GM18508 (cell line): ENCODE measurements around the gene TNFRSF4.

Source experiments
- ATAC-seq: cut with Tn5 transposase; IDR thresholded peaks from one replicate; pipeline ENCODE4 v1.9.1; 2021; ENCODE audit warnings: moderate number of reproducible peaks; ENCODE audit not compliant: insufficient read depth, unreplicated experiment

TNFRSF4 gene

DNA sequence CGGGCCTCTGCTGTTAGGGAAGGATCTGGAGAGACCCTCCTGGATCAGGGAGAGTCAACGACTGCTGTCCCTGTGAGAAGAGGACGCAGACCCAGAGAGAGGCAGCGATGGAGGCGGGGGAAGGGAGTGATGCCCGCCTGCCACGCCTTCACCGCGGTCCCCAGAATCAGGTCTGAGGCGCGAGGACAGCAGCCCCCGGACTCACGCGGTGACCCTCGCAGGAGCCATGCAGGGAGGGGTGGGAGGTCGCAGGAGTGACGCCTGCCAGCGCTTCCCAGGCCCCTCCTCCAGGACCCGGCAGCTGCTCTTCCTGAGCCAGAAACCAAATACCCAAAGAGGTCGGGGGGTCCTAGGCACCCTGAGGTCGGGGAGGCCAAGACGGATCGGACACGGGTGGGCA is 6.2 kb upstream of the TNFRSF4 start:
- no peak for ATAC-seq

DNA sequence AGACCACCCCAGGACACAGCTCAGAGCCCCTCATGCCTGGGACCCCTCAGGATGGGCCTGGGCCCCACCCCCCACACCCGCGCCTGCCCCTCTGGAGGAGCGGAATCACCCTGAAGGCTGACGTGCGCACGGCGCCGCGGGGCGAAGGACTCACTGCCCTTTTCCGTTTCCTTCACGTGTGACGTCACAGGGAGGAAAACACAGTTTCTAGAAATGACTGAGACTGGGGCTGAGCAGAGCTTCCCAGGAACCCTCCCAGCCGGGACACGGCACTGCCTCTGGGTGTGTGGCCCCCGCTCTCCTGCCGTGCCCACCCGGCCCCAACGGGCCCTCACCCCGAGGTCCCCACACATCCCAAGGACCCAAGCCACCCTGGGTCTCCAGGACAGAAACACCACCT is 5.4 kb upstream of the TNFRSF4 start:
- no peak for ATAC-seq

DNA sequence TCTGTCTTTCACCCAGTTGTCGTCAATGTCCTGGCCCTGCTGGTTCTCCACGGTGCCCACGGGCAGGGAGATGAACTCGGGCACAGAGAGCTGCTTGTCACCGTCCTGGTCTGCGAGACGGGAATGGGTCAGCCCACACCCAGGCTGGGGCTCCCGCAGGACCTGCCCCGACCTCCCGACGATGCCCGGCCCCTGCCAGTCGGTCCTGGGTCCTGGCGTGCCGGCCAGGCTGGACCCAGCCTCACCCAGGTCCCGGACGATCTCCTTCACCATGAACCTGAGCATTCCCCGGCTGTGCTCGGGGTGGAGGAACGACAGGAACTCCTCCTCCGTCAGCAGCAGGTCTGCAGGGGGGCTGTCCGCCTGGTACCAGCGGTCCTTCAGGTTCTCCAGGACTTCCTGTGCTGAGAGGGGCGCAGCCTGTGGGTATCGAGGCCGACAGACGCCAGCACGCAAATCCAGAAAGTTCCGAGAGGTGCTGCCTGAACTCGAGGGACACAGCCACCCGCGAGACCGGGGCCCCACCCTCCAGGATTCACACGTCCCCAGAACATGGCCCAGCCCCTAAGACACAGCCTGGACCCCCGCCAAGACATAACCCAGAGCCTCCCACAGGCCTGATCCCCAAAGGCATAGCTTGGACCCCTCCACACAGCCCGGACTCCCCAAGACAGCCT is 4.7 kb upstream of the TNFRSF4 start:
- ATAC-seq, result no peak

DNA sequence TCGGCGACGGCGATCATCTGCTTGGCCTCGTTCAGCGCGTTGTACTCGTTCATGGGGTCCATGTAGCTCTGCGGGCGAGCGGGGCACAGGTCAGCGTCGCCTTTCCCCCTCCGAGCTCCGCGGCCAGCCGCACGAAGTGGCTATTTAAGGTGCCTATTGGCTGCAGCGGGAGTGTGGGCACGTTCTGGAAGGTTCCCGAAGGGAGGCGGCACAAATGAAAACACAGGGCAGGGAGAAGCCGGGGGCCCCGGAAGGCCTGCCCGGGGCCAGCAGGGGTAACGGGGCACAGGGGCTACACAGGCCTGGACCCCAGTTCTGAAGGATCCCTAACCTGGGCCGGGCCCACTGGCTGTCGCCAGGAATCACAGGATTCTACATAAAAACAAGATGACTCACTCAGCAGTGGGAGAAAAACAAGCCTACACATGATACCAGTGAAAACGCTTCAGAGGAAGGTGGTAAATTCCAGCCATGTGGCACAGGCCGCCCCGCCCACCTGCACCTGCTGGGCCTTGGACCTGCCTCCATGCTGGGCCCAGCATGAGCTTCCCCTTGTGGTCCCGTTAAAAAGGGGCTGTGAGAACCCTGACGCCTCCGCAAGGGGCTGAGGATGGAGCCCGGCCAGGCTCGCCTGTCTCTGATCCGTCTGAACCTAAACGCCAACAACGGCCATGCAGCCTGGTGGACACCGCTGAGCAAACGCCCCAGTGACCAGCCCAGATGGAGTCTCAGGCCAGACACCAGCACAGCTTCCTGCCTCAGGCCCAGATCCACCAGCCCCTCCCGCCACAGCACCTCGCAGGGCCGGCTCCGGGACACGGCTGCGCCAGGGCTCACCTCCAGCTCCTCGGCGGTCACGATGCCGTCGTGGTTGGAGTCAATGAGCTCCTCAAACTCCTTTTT is 3.9 kb upstream of the TNFRSF4 start:
- ATAC-seq, result no peak

DNA sequence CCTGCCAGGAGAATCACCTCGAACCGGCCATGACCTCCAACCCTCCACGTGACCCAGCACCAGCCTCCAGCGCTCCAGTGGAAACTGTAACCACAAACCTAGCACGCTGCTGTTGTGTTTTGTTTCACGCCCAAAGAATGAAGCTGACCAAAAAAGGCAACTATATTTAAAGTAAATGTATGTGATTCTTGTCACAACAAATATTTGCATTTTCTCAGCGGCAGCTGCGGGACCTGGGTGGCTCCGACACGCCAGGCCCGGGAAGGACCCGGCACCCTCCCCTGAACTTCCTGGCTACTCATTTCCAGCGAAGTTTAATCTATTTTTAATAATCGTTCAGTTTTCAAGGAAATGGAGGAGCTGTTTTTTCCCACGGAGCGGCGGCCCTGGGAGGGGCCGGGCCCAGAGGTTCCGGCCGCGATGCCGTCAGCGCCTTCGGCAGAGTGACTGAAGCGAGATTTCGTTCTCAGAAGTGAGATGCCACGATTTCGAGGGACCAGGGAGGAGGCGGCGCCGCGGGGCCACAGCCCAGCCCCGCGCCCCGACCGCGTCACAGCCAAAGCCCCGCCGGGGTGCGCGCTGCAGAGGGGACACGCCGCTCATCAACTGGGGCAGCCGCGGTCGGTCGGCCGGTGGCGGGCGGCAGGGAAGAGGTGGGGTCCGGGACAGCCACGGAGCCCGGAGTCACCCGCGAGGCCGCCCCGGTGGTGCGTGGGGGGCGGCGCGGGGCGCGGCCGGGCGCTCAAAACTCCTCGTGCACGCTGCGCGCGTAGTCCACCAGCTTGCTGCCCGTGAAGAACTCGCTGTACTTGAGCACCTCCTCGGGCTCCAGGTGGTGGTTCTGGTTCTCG is 3.0 kb upstream of the TNFRSF4 start:
- ATAC-seq, result no peak

DNA sequence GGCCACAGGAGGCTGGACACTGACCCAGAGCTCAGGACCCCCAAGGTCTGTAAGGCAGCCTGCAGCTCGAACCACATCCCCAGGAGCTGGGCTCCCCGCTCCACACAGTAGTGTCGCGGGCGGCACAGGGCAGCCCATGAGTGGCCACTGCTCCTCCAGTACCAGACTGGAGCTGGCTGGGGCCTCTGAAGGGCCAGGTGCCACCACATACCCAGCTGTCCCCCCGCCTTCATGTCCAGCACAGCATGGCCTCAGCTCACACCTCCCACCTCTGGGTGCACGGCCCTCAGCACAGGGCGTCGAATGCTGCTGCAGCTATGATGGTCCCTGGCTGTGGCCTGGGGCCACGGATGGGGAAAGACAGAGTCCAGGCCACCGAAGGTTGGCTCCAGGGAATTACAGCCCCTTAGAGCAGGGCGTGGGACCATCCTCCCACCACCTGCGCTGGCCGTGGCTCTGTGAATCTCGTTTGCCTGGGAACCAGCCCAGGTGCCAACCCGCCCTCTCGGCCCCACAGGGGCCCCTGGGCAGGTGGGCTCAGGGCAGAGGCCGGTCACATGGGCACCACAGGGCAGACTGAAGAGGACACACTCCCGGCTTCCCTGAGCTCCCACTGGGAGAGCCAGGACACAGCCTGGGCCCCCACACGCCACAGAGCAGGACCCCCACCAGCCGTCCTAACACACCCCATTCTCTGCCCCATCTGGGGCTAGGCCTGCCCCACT is 2.1 kb upstream of the TNFRSF4 start:
- ATAC-seq, result no peak

DNA sequence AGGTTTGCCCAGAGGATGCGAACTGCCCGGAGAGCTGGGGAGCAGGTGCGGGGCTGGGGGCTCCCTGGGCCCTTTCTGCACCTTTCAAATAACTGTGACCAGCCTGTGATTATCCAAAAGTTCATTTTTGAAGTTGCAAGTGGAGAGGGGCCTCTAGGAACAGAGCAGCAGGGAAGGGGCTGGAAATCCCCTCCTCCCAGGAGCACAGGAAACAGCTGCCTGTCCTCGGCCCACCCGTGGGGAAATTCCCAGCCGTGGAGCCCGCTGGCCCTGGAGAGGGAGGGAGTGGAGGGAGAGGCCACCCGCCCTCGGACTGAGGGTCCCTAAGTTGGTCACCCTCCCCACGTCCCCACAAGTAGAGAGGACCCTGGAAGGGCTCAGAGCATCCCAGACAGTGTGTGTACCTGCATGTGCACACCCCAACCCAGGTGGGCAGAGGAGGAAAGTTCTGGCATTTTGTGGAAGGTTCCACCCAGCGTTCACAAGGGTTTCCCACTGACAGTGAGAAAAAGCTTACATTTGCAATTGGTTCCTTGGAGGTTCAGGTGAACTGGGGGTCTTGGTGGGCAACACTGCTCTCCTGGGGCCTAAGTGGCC is 1.2 kb upstream of the TNFRSF4 start:
- no peak for ATAC-seq

DNA sequence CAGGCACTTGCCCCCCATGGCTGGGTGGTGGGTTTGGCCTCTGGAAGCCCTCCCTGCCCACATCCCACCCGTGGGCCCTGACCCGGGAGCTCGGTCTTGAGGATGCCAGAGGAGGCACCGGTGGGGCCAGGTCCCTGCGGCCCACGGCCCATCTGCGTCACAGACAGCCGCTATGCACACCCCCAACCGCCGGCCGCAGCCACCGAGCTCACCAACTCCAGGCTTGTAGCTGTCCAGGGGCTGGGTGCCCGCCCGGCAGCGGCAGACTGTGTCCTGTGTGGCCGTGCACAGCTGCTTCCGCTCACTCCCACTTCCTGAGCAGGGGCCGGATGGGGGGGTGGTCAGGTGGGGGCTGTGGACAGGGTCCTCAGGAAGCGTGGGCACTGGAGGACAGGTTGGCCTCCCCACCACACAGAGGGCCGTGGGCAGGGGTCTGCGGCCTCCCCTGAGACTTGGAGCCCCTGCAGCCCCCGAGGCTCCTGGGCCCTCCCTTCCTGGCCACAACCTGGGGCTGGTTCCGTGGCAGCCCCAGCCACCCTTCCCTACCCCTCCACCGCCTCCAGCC is 1.1 kb downstream of the TNFRSF4 start:
- no peak for ATAC-seq

DNA sequence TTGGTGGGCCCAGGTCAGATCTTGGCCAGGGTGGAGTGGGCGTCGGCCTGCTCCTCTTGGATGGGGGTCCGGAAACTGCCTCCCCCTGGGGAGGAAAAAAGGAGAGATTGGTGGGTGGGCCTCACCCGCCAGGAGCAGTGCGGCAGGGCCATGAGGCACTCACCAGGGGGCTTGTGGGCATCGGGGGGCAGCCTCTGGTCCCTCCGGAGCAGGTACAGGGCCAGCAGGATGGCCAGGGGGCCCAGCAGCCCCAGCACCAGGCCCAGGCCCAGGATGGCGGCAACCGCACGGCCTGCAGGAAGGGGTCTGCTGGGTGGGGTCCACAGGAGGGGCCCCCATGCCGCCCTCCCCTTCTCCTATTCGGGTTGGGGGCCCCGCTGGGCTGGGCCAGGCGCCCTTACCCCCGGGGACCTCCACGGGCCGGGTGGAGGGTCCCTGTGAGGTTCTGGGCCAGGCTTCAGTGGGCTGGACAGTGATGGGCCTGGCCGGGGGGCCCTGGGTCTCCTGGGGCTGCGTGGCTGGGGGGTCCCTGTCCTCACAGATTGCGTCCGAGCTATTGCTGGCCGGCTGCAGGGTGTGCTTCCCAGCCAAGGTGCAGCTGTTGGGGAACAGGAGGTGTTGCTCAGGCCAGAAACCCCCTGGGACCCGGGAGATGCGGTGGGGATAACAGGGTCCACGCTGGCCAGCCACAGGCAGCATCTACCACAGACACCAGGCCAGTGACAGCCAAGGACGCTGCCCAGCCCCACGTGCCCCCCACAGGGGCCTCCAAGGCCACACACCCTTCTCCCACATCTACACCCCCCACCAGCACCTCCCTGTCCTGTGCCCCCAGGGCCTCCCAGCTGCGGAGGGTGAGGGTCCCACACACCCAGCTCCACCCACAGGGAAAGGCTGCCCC is 2.2 kb downstream of the TNFRSF4 start:
- ATAC-seq, result no peak

DNA sequence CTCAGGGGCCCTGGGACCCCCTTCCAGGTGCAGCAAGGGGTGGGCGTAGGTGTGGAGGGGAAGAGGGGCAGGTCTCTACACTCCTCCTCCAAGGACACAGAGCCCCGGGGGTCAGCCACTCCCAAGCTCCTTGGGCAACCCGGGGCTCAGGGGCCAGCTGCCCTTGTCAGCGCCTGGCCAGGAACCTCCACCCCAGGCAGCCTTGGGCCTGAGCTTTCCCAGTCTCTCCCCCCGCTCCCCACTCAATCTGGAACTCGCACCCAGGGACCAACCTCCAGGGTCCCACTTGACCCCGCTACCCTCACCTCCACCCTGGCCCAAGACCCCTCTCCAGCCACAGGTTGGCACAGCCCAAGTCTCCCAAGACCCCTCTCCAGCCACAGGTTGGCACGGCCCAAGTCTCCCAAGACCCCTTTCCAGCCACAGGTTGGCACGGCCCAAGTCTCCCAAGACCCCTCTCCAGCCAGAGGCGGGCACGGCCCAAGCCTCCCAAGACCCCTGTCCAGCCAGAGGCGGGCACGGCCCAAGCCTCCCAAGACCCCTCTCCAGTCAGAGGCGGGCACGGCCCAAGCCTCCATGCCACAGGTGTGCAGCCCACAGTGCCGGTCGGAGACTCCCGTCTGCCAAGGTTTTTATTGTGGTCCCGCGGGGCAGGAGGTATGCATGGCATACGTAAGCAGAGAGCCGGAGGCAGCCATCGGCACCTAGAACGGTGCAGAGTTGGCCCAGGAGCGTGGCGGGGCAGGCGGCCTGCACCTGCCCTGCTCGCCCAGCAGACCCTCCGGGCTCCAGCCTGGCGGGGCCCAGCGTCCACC is 3.0 kb downstream of the TNFRSF4 start:
- ATAC-seq, result no peak

DNA sequence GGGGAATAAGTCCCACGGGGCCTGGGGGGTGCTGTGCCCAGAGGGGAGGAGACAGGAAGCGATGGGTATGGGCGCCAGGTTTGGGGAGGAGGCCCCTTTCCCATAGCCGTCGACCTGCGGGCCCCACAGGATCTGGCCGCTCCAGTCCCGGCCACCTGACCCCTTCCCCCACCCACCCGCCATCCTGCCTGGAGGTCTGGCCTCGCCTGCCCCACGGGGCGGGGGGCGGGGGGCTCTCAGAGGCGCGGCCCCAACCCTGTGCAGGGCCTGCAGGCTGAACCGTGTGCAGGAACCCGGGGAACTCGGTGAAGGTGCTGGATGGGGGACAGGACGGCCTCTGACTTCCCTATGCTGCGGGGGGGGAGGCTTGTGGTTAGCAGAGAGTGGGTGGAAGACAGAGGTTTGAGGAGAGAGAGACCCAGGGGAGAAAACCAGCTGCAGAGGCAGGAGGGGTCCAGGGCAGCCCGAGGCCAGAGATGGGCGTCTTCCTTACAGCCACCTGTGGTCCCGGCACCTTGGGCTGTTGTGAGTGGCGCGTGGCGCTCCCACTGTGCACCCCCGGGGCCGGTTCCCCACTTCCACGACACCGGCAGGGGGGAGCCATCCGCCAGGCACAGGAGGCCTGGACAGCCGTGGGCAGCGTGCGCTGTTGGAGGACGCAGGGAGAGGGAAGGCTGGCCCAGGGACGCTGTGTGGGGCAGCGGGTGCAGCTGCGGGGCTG is 5.1 kb downstream of the TNFRSF4 start:
- no peak for ATAC-seq

DNA sequence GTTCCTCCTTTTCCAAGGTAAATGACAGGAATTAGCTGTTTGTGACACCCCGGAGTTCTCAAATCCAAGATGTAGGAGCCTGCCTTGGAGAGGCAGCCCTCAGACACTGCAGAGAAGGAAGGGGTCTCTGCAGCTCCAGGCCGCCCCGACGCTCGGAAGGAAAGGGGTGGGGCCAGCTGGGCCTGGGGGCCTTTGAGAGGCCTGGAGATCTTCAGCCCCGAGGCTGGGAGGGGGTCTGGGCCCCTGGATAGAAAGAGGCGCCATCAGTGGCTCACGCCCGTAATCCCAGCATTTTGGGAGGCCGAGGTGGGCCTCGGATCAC is 6.4 kb downstream of the TNFRSF4 start:
- ATAC-seq, result no peak

DNA sequence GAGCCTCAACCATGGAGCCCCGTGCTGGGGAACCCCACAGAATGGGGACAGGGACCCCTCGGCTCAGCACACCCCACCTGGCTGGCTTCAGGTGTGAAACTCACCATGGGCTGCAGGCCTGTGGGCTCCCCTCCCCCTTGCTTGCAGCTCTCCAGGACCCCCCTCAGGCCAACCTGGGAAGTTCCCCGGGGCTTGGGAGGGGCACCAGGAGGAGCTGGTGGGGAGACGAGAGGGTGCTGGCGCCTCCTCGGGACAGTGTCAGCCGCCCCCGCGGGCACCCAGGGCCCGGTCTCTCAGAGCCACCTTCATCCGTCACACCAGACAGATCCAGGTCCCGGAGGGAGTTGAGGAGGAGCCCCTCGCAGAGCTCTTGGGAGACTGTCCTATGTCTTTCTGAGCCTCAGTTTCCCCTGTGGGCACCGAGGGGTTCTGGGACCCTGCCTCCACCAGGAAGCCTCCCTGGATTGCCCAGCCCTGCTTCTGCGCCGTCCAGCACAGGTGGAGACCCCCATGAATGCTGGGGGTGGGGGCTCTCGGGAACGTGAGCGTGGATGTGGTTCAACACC is 6.9 kb downstream of the TNFRSF4 start:
- no peak for ATAC-seq

DNA sequence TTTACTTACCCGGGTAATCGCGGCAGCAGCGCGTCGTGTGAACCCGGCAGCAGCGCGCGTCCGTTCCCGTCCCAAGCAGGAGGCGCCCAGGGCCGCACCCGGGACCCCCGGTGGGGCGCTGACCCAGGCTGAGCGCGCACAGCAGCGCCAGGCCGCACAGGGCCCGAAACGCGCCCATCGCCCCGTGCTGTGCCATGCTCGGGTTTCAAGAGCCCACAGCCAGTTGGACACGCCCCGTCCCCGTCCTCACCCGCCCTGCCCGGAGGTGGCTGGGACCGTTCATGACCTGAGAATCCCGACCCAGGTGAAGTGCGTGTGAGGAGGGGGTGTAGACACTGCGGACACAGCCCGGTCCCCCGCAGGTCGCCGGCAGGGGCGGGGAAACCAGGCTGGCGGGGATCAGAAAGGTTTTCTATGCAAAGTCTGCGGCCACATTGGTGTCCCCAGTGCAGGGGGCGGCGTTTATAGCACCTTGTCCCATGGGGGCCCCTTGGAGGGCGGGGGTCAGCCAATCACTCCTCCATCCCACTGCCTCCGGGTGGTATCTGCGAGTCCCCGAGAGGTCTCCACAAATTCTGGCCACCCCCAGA is 7.5 kb downstream of the TNFRSF4 start, which contains the start of gene TNFRSF18:
TNFRSF18 (minus strand) TSS at position 217 of the 590 bp plus-strand sequence; CDS start at position 196, 21 bp downstream.
- ATAC-seq, result no peak

DNA sequence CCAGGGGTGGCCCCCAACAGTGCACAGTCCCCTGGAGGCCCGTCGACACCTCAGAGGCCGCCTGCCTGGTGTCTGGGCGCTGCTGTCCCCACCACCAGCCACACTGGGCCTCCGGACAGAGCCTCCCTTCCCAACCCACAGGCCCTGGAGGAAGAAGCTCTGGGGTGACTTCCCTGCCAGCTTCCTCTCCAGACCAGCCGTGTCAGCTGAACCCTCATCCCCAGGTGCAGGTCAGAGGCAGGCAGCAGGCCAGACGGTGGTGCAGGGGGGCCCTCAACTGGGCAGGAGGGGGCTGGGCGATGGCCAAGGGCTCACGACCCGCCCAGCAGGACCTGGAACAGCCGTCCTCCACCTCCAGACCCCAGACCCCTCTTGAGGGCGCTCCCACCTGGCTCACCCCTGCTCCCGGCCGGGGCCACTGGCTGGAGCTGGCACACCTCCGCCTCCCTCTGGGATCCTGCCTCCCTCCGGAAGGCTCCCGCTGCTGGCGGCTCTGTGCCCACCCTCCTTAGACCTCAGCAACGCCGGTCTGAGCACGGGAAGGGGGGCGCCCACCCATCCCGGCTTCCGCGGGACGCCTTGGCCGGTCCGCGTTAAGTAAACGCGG is 8.1 kb downstream of the TNFRSF4 start:
- no peak for ATAC-seq
